ENCODE results near the gene CLBA1.
A peak's percentile ranks its signal among the peaks of the same experiment; 100 is the strongest.

CLBA1 gene

GRCh38 chr14:105043641-105044040, 58.1 kb downstream of the CLBA1 start:
- Histone ChIP-seq H3K27me3 (ENCODE audit: insufficient read depth, poor library complexity, severe bottlenecking) (no peaks in the 10 kb centered on the region), H3K4me3 (replicated peaks; ENCODE audit: insufficient read depth, low read length) (no peak overlapping the region), H3K27ac (replicated peaks) (no peak overlapping the region)
- TF ChIP-seq SPI1 (IDR thresholded peaks at IDR 0.05; ENCODE audit: borderline replicate concordance, low read depth): peak; percentile 75; the same call in 1 of the 2 replicates
- TF ChIP-seq GABPA (IDR thresholded peaks at IDR 0.05; ENCODE audit: low read depth): no peak
- peak in 1 of 2 experiments; percentile 59 for DNase-seq (ENCODE audit: low read depth in 1 of 2, low spot score in 1 of 2)

Measured in HL-60 (cell line).